Suprapubic skin (tissue), 4 donors: ENCODE results near the gene ZDHHC19.
"Not testable (repeated sequence)": the region's sequence is repeated elsewhere in the genome, so short reads cannot be mapped to it uniquely, and the experiment has no call there.

Source experiments
- POLR2A ChIP-seq, 2 donors: fragments of 450-650 bp; IDR thresholded peaks; one replicate each; pipeline ENCODE4 v1.6.1; 2017; ENCODE audit warnings: antibody characterized with exemption in 2 of 2, mild to moderate bottlenecking in 2 of 2, moderate library complexity in 2 of 2
- POLR2AphosphoS5 ChIP-seq, 3 donors: sonication (generic); formaldehyde crosslinking; IDR thresholded peaks; one replicate each; pipeline ENCODE4 v1.6.1; 2017; ENCODE audit warnings: antibody characterized with exemption in 3 of 3
- TF ChIP-seq, protein P1 (sequence below), 2 donors: fragments of 200-600 bp in 1 of 2; fragments of 450-650 bp in 1 of 2; sonication (generic) in 1 of 2; IDR thresholded peaks; one replicate each; pipeline ENCODE4 v1.5.1; 2016 to 2019; ENCODE audit warnings: antibody characterized with exemption in 2 of 2, mild to moderate bottlenecking in 1 of 2, moderate library complexity in 1 of 2

DNA sequence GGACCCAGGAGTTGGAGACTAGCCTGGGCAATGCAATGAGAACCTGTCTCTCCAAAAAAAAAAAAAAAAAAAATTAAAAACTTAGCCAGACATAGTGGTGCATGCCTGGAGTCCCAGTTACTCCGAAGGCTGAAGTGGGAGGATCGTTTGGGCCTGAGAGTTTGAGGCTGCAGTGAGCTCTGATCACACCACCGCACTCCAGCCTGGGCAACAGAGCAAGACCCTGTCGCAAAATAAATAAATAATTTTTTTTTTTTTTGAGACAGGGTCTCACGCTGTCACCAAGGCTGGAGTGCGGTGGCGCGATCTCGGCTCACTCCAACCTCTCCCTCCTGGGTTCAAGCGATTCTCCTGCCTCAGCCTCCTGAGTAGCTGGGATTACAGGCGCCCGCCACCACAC is 40.9 kb downstream of the ZDHHC19 start:
- not testable (repeated sequence) for TF ChIP-seq POLR2AphosphoS5, POLR2A (IDR thresholded peaks at IDR 0.05)
- TF ChIP-seq, protein P1, sequence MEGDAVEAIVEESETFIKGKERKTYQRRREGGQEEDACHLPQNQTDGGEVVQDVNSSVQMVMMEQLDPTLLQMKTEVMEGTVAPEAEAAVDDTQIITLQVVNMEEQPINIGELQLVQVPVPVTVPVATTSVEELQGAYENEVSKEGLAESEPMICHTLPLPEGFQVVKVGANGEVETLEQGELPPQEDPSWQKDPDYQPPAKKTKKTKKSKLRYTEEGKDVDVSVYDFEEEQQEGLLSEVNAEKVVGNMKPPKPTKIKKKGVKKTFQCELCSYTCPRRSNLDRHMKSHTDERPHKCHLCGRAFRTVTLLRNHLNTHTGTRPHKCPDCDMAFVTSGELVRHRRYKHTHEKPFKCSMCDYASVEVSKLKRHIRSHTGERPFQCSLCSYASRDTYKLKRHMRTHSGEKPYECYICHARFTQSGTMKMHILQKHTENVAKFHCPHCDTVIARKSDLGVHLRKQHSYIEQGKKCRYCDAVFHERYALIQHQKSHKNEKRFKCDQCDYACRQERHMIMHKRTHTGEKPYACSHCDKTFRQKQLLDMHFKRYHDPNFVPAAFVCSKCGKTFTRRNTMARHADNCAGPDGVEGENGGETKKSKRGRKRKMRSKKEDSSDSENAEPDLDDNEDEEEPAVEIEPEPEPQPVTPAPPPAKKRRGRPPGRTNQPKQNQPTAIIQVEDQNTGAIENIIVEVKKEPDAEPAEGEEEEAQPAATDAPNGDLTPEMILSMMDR (IDR thresholded peaks at IDR 0.05) = not testable (repeated sequence)
